SK-N-MC (cell line): ENCODE data around the gene SLC22A7.

Experiments
- DNase-seq: peaks from one replicate; pipeline ENCODE4 v3.0.0-alpha.2; 2011; ENCODE audit warnings: low read depth, low spot score
- H3K27ac ChIP-seq: fragments of 200-600 bp; sonication (generic); 2 replicates; pipeline ENCODE4 v1.5.1; 2016; ENCODE audit warnings: mixed run types
- H3K36me3 ChIP-seq: fragments of 200-600 bp; sonication (generic); 2 replicates; pipeline ENCODE4 v1.6.1; 2017; ENCODE audit warnings: antibody characterized with exemption, low read length, mixed read lengths; ENCODE audit not compliant: insufficient read depth
- H3K4me3 ChIP-seq: fragments of 200-600 bp; sonication (generic); 2 replicates; pipeline ENCODE4 v1.5.1; 2016
- H3K9ac ChIP-seq: fragments of 200-600 bp; sonication (generic); 2 replicates; pipeline ENCODE4 v1.8.0; 2017; ENCODE audit warnings: mixed run types, mixed read lengths; ENCODE audit not compliant: insufficient read length
- H3K9me3 ChIP-seq: fragments of 200-600 bp; sonication (generic); 2 replicates; pipeline ENCODE4 v1.6.1; 2017; ENCODE audit warnings: low read depth, mild to moderate bottlenecking, antibody characterized with exemption, low read length, moderate library complexity, mixed read lengths
- EZH2 ChIP-seq: fragments of 200-600 bp; sonication (generic); IDR thresholded peaks from one replicate; pipeline ENCODE4 v1.6.1; 2017; ENCODE audit warnings: antibody characterized with exemption
- FOXP2 ChIP-seq: optimal IDR thresholded peaks from 2 replicates; pipeline ENCODE3; 2011; ENCODE audit warnings: mild to moderate bottlenecking, moderate library complexity; ENCODE audit not compliant: insufficient read depth; ENCODE audit errors: extremely low read length, control extremely low read depth
- POLR2AphosphoS5 ChIP-seq: IDR thresholded peaks from 2 replicates; pipeline ENCODE4 v1.6.1; 2012; ENCODE audit warnings: mild to moderate bottlenecking, low read depth, low read length, borderline replicate concordance

SLC22A7 gene

DNA sequence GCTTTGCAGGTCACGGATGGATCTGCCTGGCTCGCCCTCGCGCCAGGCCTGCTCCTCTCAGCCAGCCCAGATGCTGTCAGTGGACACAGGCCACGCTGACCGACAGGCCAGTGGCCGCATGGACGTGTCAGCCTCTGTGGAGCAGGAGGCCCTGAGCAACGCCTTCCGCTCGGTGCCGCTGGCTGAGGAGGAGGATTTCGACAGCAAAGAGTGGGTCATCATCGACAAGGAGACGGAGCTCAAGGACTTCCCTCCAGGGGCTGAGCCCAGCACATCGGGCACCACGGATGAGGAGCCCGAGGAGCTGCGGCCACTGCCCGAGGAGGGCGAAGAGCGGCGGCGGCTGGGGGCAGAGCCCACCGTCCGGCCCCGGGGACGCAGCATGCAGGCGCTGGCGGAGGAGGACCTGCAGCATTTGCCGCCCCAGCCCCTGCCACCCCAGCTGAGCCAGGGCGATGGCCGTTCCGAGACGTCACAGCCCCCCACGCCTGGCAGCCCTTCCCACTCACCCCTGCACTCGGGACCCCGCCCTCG is 35.2 kb upstream of the SLC22A7 start:
- Histone ChIP-seq H3K27ac (no peak overlapping the region), H3K9me3 (no peaks in the 10 kb centered on the region), H3K9ac (no peak overlapping the region), H3K4me3 (no peak overlapping the region), H3K36me3 (no peaks in the 10 kb centered on the region)
- DNase-seq = no peak
- no peak for TF ChIP-seq POLR2AphosphoS5

DNA sequence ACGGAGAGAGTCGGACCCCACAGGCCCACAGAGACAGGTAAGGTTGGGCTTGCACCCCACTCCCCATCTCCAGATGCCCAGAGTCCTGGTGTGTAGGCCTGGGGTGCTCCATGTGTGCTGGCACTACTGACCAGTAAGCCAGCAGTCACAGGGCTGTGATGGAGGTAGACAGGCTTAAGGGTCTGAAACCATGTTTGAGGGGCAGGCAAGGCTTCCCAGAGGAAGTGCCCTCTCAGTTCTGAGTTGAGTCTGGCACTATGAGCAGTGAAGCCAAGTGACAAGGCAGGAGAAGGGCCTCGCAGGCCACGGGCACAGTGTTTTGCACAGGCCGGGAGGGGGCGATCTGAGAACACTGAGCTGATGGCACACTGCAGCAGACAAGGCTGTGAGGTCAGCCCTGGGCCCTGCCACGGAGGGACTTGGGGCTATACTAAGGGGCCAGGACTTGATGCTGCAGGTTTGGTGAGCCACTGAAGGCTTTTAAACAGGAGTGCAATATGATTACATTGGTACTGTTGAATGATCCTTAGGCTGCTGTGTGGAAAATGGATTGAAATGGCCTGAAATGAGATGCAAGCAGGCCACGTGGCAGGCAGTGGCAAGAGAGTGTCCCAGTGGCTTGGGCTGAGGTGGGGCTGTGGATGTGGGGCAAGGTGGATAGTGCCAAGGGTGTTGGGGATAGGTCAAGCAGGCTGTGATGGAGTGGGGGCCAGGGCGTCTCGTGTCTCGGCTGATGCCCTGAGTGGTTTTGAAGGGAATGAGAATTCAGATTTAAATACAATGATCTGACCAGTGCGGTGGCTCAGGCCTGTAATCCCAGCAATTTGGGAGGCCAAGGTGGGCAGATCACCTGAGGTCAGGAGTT is 34.5 kb upstream of the SLC22A7 start:
- H3K36me3 ChIP-seq = no peaks in the 10 kb centered on the region
- H3K9ac ChIP-seq = no peak overlapping the region
- no peak overlapping the region for H3K4me3 ChIP-seq
- no peak for DNase-seq
- H3K9me3 ChIP-seq = no peaks in the 10 kb centered on the region
- TF ChIP-seq POLR2AphosphoS5 (no peak), EZH2 (no peak), FOXP2 (no peak)
- no peak overlapping the region for H3K27ac ChIP-seq

DNA sequence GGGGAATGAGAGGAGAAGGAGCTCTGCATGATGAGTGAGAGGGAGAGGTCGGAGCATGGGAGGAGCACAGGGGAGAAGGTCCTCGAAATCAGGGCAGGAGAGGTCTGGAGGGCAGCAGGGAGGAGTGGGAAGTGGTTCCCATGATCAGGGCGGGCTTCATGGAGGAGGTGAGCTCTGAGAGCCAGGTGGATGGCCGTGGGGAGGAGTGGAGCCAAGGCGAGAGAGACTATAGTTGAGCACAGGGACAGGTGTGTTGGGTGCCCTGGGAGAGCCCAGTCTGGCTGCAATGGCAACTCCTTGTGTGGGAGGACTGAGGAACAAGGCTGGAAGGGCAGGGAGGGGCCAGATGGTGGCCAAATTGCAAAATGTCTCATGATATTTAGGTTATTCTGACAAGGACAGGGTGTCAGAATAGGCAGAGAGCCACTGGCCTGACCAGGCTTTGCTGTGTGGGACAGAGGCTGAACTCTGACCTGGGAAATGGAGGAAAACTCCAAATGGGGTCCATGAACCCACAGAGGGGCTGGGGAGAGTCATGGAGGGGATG is 33.4 kb upstream of the SLC22A7 start:
- no peak overlapping the region for H3K27ac ChIP-seq
- DNase-seq = no peak
- no peaks in the 10 kb centered on the region for H3K9me3 ChIP-seq
- TF ChIP-seq EZH2 (no peak), POLR2AphosphoS5 (no peak), FOXP2 (no peak)
- H3K36me3 ChIP-seq = no peaks in the 10 kb centered on the region
- H3K9ac ChIP-seq = no peak overlapping the region
- no peak overlapping the region for H3K4me3 ChIP-seq

DNA sequence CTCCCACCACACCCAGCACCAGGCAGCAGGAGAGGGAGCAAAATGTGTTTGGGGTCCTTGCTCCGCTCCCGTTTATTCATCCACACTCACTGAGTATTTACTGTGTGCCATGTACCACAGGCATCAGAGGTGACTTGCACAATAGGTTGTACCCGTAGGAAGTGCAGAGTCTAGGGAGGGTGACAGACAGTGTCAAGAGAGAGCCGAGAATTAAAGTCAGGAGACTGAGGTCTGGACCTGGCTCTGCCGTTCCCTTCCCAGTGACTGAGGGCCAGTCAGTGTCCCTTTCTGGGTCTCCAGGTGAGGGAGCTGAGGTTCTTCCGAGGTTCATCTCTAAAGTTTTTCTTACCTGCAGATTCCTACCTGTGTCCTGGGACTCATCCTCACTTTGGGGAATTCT is 32.5 kb upstream of the SLC22A7 start:
- TF ChIP-seq EZH2 = no peak
- no peak for TF ChIP-seq POLR2AphosphoS5
- TF ChIP-seq FOXP2 = no peak
- no peak for DNase-seq
- Histone ChIP-seq H3K27ac (no peak overlapping the region), H3K9ac (no peak overlapping the region), H3K9me3 (no peaks in the 10 kb centered on the region), H3K4me3 (no peak overlapping the region), H3K36me3 (no peaks in the 10 kb centered on the region)

DNA sequence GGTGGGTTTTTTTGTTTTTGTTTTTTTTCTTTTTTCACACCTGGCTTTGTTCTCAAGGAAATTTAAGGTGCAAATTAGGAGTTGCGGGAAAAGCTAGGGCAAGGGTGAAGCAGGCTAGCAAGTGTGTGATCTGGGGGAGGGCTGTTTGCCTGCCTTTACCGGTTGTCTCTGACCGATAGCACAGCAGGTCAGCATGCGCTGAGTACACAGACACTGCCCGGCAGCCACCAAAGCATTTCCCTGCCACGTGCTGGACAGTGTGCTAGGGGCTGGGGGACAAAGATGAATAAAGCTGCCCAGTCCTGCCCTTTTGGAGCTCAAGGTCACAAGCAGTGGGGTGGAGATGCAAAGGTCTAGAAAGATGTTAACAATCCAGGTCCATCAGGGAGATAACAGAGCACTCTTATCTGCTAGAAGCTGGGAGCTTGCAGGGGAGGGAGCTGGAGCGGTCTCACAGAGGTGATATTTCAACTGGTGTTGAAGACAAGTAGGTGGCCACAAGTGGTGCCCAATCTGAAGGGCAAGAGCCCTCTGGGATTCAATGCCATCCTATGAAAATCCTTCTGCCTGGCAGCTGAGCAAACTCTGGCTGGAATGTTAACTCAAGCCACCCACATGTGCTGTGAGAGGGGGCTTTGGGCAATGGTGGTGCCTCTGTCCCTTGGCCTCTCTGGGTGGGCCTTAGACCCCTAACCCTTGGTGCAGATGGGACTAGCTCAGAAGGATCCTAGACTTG is 30.3 kb upstream of the SLC22A7 start:
- Histone ChIP-seq H3K27ac (peak overlapping the region; percentile 36; the same call in 1 of the 2 replicates), H3K9me3 (no peaks in the 10 kb centered on the region), H3K36me3 (no peaks in the 10 kb centered on the region), H3K4me3 (no peak overlapping the region), H3K9ac (no peak overlapping the region)
- no peak for TF ChIP-seq FOXP2
- TF ChIP-seq EZH2 = no peak
- no peak for TF ChIP-seq POLR2AphosphoS5
- DNase-seq = no peak

DNA sequence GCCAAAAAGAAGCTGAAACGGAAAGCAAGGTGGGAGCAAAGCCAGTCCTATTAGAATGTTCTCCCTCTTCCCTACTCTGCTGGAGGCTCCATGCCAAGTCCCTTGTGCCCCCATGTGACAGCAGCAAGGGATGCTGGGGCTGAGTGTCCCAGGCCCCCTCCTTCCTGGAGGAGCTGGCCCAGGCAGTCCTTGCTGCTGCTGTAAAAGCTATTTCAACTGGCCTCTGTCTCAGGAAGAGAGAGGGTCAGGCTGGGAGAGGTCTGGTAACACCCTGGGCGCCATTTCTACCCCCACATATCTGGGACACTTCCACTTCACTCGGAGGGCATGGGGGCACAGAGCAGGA is 29.7 kb upstream of the SLC22A7 start:
- TF ChIP-seq POLR2AphosphoS5 (no peak), FOXP2 (no peak), EZH2 (no peak)
- H3K4me3 ChIP-seq = no peak overlapping the region
- no peaks in the 10 kb centered on the region for H3K36me3 ChIP-seq
- peak overlapping the region; percentile 36; the same call in 1 of the 2 replicates for H3K27ac ChIP-seq
- no peak for DNase-seq
- H3K9ac ChIP-seq = no peak overlapping the region
- no peaks in the 10 kb centered on the region for H3K9me3 ChIP-seq

DNA sequence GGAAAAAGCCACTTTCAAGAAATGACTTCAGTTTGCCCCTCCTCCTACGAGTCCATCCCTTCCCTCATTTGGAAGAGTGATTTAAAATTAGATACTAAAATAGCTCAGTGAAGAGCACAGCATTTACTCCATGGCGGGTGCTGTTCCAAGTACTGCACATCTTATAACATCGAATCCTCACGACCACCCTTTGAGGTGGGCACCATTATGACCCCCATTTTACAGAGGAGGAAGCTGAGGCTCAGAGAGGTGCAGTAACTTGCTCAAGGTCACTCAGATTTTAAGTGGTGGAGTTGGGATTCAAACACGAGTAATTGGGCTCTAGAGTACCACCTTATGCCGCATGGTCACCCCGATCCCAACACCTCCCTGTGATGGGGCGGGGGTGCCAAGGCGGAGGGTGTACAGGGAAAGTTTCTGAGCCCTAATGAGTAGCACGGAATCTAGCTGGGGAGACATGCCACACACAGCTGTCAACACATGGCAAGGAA is 29.2 kb upstream of the SLC22A7 start:
- Histone ChIP-seq H3K9ac (no peak overlapping the region), H3K9me3 (no peaks in the 10 kb centered on the region), H3K4me3 (no peak overlapping the region), H3K36me3 (no peaks in the 10 kb centered on the region), H3K27ac (peak overlapping the region; percentile 36; the same call in 1 of the 2 replicates)
- DNase-seq = no peak
- TF ChIP-seq EZH2 (no peak), POLR2AphosphoS5 (no peak), FOXP2 (no peak)

DNA sequence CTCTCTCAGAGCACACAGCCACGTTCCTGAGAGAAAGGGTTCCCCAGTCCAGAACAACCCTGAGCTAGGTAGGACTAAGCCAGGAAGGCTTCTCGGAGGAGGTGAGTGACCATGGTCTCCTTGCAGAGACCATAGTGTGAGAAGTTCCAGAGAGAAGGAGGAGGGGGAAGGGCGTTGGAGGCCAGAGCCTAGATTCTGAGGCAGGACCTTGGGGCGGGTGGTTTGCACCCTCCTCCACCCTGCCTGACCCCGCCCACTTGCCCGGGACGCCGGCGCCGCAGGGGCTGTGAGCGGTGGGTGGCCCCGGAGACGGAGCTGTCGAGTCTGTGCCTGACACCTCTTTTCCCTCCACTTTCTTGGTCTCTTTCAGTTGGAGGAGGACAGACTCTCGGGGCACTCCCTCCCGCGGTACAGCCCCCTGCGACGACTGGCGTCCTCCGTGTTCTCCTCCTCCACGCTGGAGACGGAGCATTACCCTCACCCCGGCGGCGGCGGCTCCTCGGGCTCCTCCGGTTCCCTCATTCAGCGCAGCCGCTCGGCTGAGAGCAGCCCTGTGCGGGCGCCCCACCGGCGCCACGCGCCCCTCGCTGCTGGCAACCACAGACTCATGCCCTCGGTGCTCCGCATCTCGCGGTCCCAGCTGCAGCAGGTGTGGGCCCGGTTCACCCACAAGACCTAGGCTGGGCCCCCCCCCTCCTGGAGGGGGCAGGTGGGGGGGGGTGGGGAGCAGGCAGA is 28.6 kb upstream of the SLC22A7 start:
- no peak for TF ChIP-seq EZH2
- peak; percentile 57; the same call in 1 of the 2 replicates for TF ChIP-seq POLR2AphosphoS5
- TF ChIP-seq FOXP2 = no peak
- peak overlapping the region; percentile 51 for H3K4me3 ChIP-seq
- DNase-seq = no peak
- H3K27ac ChIP-seq = no peak overlapping the region
- H3K36me3 ChIP-seq = no peaks in the 10 kb centered on the region
- no peaks in the 10 kb centered on the region for H3K9me3 ChIP-seq
- no peak overlapping the region for H3K9ac ChIP-seq
